ENCODE measurements around the gene NMRAL1. TPM values are rescaled to one million over a fixed set of nuclear protein-coding genes. Genes with fewer than 3 reads are reported as not detected.
A peak's percentile ranks its signal among the peaks of the same experiment; 100 is the strongest.

Gene NMRAL1
- total RNA-seq, 3 donors from 2014 or later (not counting 1 experiment from before 2014, with no cell fraction given): 66.6 to 71.2 (median 69.8) TPM

DNA sequence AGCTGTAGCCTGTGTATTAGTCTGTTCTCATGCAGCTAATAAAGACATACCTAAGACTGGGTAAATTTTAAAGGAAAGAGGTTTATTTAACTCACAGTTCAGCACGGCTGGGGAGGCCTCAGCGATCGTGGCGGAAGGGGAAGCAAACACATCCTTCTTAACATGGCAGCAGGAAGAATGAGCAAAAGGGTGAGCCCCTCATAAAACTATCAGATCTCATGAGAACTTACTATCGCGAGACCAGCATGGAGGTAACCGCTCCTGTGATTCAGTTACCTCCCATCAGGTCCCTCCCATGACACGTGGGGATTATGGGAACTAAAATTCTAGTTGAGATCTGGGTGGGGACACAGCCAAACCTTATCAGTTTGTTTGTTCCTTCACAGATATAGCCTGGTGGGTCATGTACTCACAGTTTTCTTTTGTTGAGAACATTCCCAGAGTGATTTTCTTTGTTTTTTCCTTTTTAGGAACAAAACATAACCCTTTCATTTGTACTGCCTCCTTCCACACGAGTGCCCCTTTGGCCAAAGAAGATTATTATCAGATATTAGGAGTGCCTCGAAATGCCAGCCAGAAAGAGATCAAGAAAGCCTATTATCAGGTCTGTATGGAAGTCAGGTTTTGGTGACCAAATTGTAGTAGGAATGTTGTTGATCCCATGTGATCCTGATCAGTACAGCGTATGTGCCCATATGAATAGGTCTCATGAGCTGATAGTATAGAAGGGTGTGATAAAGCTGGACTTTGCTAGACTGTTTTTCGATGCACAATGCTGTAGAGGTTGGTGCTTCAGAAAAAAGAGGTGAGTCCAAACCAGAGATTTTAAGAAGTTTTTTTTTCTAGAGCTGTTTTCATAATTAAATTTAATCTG lies 40.3 kb downstream of the NMRAL1 start:
- Histone ChIP-seq H3K9me3 (ENCODE audit: control insufficient read depth, insufficient read depth, low read length) (no peaks in the 10 kb centered on the region), H3K4me3 (ENCODE audit: low read length) (no peak overlapping the region), H3K4me1 (ENCODE audit: control insufficient read depth, insufficient read depth, low read length) (peaks cover under 1% of the 10 kb centered on the region), H3K27ac (ENCODE audit: low read length) (no peak overlapping the region), H3K36me3 (ENCODE audit: control insufficient read depth, insufficient read depth, low read length) (peaks cover 47% of the 10 kb centered on the region), H3K27me3 (ENCODE audit: control insufficient read depth, insufficient read depth, low read length) (no peaks in the 10 kb centered on the region)
- Mint-ChIP-seq H3K9me3 (no peaks in the 10 kb centered on the region), H3K27me3 (ENCODE audit: low read depth in 2 of 2) (no peaks in the 10 kb centered on the region), H3K36me3 (peaks cover 13% of the 10 kb centered on the region), H3K4me3 (no peak overlapping the region), H3K4me1 (peaks cover 4 to 16% of the 10 kb centered on the region in 2 donors), H3K27ac (peak overlapping the region in 1 of 2 donors; percentile 30)
- ATAC-seq (no peak), DNase-seq (no peak)
- intact Hi-C loops (cut with micrococcal nuclease): no loop called here
- 95% methylated on average over 12 of the region's 12 CpGs for WGBS (ENCODE audit: insufficient coverage)
- TF ChIP-seq, protein P1, sequence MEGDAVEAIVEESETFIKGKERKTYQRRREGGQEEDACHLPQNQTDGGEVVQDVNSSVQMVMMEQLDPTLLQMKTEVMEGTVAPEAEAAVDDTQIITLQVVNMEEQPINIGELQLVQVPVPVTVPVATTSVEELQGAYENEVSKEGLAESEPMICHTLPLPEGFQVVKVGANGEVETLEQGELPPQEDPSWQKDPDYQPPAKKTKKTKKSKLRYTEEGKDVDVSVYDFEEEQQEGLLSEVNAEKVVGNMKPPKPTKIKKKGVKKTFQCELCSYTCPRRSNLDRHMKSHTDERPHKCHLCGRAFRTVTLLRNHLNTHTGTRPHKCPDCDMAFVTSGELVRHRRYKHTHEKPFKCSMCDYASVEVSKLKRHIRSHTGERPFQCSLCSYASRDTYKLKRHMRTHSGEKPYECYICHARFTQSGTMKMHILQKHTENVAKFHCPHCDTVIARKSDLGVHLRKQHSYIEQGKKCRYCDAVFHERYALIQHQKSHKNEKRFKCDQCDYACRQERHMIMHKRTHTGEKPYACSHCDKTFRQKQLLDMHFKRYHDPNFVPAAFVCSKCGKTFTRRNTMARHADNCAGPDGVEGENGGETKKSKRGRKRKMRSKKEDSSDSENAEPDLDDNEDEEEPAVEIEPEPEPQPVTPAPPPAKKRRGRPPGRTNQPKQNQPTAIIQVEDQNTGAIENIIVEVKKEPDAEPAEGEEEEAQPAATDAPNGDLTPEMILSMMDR (IDR thresholded peaks at IDR 0.05): no peak

- no peaks in the 10 kb centered on the region for H3K27me3 ChIP-seq (ENCODE audit: control insufficient read depth, insufficient read depth, low read length)
- WGBS (ENCODE audit: insufficient coverage): 94% methylated on average over 4 of the region's 4 CpGs
- TF ChIP-seq, protein P1 (IDR thresholded peaks at IDR 0.05): no peak
- peaks cover 8 to 16% of the 10 kb centered on the region in 2 donors for H3K4me1 Mint-ChIP-seq
- no peaks in the 10 kb centered on the region for H3K4me1 ChIP-seq (ENCODE audit: control insufficient read depth, insufficient read depth, low read length)
- ATAC-seq: no peak
- no peak overlapping the region for H3K27ac Mint-ChIP-seq
- no peaks in the 10 kb centered on the region for H3K27me3 Mint-ChIP-seq (ENCODE audit: low read depth in 2 of 2)
- peaks cover 13% of the 10 kb centered on the region for H3K36me3 Mint-ChIP-seq
- no peak for DNase-seq
- H3K4me3 ChIP-seq (ENCODE audit: low read length): no peak overlapping the region
- peaks cover 41% of the 10 kb centered on the region for H3K36me3 ChIP-seq (ENCODE audit: control insufficient read depth, insufficient read depth, low read length)
- H3K4me3 Mint-ChIP-seq: no peak overlapping the region
- intact Hi-C loops (cut with micrococcal nuclease): no loop called here
- no peak overlapping the region for H3K27ac ChIP-seq (ENCODE audit: low read length)
- no peaks in the 10 kb centered on the region for H3K9me3 Mint-ChIP-seq
- no peaks in the 10 kb centered on the region for H3K9me3 ChIP-seq (ENCODE audit: control insufficient read depth, insufficient read depth, low read length)
These were observed 41.2 kb downstream of the NMRAL1 start for GRCh38 chr16:4433228-4433627.

DNA sequence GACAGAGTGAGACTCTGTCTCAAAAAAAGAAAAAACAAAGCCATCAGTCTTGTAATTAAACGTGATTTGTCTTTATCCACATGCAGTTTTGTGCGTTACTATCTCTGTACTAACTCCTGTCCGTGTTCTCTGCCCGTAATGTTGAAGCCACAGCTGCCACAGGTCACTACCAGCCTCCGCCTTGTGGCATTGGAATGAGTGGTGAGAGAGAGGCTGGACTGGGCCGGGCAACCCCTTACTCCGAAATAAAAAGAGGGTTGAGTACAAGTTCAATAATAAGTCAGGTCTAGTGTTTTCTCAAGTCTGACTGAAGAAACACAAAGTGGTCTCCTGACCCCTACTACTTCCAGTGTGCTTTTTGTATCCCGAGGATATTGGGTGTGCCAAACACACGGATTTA lies 43.4 kb downstream of the NMRAL1 start:
- H3K4me3 Mint-ChIP-seq: no peak overlapping the region
- H3K9me3 Mint-ChIP-seq: no peaks in the 10 kb centered on the region
- H3K4me1 ChIP-seq (ENCODE audit: control insufficient read depth, insufficient read depth, low read length): peaks cover 9% of the 10 kb centered on the region
- no peak for ATAC-seq
- no peaks in the 10 kb centered on the region for H3K27me3 ChIP-seq (ENCODE audit: control insufficient read depth, insufficient read depth, low read length)
- H3K36me3 Mint-ChIP-seq: peaks cover 10% of the 10 kb centered on the region
- H3K9me3 ChIP-seq (ENCODE audit: control insufficient read depth, insufficient read depth, low read length): no peaks in the 10 kb centered on the region
- H3K27me3 Mint-ChIP-seq (ENCODE audit: low read depth in 2 of 2): no peaks in the 10 kb centered on the region
- intact Hi-C loops (cut with micrococcal nuclease): no loop called here
- DNase-seq: no peak
- H3K4me3 ChIP-seq (ENCODE audit: low read length): no peak overlapping the region
- peaks cover 21 to 29% of the 10 kb centered on the region in 2 donors for H3K4me1 Mint-ChIP-seq
- H3K27ac ChIP-seq (ENCODE audit: low read length): no peak overlapping the region
- peaks cover 25% of the 10 kb centered on the region for H3K36me3 ChIP-seq (ENCODE audit: control insufficient read depth, insufficient read depth, low read length)
- TF ChIP-seq, protein P1 (IDR thresholded peaks at IDR 0.05): no peak
- H3K27ac Mint-ChIP-seq: no peak overlapping the region
- 95% methylated on average over 9 of the region's 9 CpGs for WGBS (ENCODE audit: insufficient coverage)
